ENCODE measurements around the gene SYCE3. TPM values are rescaled to one million over a fixed set of nuclear protein-coding genes. Genes with fewer than 3 reads are reported as not detected.

Gene SYCE3
- total and polyA plus RNA-seq, 2 experiments from 2014 or later, result not detected

DNA sequence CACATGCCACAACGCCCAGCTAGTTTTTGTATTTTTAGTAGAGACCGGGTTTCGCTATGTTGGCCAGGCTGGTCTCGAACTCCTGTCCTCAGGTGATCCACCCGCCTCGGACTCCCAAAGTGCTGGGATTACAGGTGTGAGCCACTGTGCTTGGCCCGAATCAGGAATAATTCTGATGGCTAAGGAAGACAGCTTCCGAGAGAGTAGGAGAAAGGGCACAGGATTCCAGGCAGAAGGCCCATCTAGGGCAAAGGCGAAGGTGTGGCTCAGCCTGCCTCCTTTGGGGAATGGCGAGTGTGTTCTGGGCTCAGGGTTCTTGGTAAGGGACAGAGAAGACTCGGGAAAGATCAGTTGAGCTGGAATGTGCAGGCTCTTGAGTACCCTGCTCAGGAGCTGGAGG is 1.6 kb upstream of the SYCE3 start:
- peak overlapping the region; percentile 23; the same call in 1 of the 3 replicates for H3K4me3 Mint-ChIP-seq
- no peak overlapping the region for H3K4me2 ChIP-seq
- DNase-seq (ENCODE audit: low spot score), result no peak

More for the DNA sequence above, 1.6 kb upstream of the SYCE3 start:
- Mint-ChIP-seq H3K4me1 (peaks cover 6% of the 10 kb centered on the region; the same call in 2 of the 3 replicates), H3K36me3 (ENCODE audit: low read depth) (peaks cover 11% of the 10 kb centered on the region; the same call in 2 of the 3 replicates), H3K27me3 (ENCODE audit: insufficient read depth, low read depth, poor library complexity) (peaks cover 32% of the 10 kb centered on the region), H3K27ac (no peak overlapping the region), H3K9me3 (no peaks in the 10 kb centered on the region)
- no peak overlapping the region for H3K4me3 ChIP-seq
- TF ChIP-seq, protein P1, sequence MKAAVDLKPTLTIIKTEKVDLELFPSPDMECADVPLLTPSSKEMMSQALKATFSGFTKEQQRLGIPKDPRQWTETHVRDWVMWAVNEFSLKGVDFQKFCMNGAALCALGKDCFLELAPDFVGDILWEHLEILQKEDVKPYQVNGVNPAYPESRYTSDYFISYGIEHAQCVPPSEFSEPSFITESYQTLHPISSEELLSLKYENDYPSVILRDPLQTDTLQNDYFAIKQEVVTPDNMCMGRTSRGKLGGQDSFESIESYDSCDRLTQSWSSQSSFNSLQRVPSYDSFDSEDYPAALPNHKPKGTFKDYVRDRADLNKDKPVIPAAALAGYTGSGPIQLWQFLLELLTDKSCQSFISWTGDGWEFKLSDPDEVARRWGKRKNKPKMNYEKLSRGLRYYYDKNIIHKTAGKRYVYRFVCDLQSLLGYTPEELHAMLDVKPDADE (IDR thresholded peaks at IDR 0.05), result no peak
- TF ChIP-seq JUNB (IDR thresholded peaks at IDR 0.05; ENCODE audit: unreplicated experiment), result no peak
- TF ChIP-seq NANOG (IDR thresholded peaks at IDR 0.05; ENCODE audit: borderline replicate concordance), result no peak
- TF ChIP-seq POLR2AphosphoS5 (IDR thresholded peaks at IDR 0.05; ENCODE audit: low read depth), result no peak
- TF ChIP-seq, protein P2, sequence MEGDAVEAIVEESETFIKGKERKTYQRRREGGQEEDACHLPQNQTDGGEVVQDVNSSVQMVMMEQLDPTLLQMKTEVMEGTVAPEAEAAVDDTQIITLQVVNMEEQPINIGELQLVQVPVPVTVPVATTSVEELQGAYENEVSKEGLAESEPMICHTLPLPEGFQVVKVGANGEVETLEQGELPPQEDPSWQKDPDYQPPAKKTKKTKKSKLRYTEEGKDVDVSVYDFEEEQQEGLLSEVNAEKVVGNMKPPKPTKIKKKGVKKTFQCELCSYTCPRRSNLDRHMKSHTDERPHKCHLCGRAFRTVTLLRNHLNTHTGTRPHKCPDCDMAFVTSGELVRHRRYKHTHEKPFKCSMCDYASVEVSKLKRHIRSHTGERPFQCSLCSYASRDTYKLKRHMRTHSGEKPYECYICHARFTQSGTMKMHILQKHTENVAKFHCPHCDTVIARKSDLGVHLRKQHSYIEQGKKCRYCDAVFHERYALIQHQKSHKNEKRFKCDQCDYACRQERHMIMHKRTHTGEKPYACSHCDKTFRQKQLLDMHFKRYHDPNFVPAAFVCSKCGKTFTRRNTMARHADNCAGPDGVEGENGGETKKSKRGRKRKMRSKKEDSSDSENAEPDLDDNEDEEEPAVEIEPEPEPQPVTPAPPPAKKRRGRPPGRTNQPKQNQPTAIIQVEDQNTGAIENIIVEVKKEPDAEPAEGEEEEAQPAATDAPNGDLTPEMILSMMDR (conservative IDR thresholded peaks at IDR 0.05; ENCODE audit: low read depth in 2 of 2), result no peak
- TF ChIP-seq EZH2 (IDR thresholded peaks at IDR 0.05; ENCODE audit: low read depth, unreplicated experiment), result no peak
- TF ChIP-seq, protein P3, sequence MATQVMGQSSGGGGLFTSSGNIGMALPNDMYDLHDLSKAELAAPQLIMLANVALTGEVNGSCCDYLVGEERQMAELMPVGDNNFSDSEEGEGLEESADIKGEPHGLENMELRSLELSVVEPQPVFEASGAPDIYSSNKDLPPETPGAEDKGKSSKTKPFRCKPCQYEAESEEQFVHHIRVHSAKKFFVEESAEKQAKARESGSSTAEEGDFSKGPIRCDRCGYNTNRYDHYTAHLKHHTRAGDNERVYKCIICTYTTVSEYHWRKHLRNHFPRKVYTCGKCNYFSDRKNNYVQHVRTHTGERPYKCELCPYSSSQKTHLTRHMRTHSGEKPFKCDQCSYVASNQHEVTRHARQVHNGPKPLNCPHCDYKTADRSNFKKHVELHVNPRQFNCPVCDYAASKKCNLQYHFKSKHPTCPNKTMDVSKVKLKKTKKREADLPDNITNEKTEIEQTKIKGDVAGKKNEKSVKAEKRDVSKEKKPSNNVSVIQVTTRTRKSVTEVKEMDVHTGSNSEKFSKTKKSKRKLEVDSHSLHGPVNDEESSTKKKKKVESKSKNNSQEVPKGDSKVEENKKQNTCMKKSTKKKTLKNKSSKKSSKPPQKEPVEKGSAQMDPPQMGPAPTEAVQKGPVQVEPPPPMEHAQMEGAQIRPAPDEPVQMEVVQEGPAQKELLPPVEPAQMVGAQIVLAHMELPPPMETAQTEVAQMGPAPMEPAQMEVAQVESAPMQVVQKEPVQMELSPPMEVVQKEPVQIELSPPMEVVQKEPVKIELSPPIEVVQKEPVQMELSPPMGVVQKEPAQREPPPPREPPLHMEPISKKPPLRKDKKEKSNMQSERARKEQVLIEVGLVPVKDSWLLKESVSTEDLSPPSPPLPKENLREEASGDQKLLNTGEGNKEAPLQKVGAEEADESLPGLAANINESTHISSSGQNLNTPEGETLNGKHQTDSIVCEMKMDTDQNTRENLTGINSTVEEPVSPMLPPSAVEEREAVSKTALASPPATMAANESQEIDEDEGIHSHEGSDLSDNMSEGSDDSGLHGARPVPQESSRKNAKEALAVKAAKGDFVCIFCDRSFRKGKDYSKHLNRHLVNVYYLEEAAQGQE (IDR thresholded peaks at IDR 0.05; ENCODE audit: unreplicated experiment), result no peak
- no peak for TF ChIP-seq STAT1 (IDR thresholded peaks at IDR 0.05; ENCODE audit: unreplicated experiment)
- no peak for TF ChIP-seq EZH2phosphoT487 (IDR thresholded peaks at IDR 0.05; ENCODE audit: unreplicated experiment)
- TF ChIP-seq, protein P4, sequence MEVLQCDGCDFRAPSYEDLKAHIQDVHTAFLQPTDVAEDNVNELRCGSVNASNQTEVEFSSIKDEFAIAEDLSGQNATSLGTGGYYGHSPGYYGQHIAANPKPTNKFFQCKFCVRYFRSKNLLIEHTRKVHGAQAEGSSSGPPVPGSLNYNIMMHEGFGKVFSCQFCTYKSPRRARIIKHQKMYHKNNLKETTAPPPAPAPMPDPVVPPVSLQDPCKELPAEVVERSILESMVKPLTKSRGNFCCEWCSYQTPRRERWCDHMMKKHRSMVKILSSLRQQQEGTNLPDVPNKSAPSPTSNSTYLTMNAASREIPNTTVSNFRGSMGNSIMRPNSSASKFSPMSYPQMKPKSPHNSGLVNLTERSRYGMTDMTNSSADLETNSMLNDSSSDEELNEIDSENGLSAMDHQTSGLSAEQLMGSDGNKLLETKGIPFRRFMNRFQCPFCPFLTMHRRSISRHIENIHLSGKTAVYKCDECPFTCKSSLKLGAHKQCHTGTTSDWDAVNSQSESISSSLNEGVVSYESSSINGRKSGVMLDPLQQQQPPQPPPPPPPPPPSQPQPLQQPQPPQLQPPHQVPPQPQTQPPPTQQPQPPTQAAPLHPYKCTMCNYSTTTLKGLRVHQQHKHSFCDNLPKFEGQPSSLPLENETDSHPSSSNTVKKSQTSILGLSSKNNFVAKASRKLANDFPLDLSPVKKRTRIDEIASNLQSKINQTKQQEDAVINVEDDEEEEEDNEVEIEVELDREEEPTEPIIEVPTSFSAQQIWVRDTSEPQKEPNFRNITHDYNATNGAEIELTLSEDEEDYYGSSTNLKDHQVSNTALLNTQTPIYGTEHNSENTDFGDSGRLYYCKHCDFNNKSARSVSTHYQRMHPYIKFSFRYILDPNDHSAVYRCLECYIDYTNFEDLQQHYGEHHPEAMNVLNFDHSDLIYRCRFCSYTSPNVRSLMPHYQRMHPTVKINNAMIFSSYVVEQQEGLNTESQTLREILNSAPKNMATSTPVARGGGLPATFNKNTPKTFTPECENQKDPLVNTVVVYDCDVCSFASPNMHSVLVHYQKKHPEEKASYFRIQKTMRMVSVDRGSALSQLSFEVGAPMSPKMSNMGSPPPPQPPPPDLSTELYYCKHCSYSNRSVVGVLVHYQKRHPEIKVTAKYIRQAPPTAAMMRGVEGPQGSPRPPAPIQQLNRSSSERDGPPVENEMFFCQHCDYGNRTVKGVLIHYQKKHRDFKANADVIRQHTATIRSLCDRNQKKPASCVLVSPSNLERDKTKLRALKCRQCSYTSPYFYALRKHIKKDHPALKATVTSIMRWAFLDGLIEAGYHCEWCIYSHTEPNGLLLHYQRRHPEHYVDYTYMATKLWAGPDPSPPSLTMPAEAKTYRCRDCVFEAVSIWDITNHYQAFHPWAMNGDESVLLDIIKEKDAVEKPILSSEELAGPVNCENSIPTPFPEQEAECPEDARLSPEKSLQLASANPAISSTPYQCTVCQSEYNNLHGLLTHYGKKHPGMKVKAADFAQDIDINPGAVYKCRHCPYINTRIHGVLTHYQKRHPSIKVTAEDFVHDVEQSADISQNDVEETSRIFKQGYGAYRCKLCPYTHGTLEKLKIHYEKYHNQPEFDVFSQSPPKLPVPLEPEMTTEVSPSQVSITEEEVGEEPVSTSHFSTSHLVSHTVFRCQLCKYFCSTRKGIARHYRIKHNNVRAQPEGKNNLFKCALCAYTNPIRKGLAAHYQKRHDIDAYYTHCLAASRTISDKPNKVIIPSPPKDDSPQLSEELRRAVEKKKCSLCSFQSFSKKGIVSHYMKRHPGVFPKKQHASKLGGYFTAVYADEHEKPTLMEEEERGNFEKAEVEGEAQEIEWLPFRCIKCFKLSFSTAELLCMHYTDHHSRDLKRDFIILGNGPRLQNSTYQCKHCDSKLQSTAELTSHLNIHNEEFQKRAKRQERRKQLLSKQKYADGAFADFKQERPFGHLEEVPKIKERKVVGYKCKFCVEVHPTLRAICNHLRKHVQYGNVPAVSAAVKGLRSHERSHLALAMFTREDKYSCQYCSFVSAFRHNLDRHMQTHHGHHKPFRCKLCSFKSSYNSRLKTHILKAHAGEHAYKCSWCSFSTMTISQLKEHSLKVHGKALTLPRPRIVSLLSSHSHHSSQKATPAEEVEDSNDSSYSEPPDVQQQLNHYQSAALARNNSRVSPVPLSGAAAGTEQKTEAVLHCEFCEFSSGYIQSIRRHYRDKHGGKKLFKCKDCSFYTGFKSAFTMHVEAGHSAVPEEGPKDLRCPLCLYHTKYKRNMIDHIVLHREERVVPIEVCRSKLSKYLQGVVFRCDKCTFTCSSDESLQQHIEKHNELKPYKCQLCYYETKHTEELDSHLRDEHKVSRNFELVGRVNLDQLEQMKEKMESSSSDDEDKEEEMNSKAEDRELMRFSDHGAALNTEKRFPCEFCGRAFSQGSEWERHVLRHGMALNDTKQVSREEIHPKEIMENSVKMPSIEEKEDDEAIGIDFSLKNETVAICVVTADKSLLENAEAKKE (CRISPR knock-in tag; IDR thresholded peaks at IDR 0.05), result no peak
- H3K36me3 ChIP-seq (ENCODE audit: insufficient read depth), result no peaks in the 10 kb centered on the region
- no peaks in the 10 kb centered on the region for H3K9me2 ChIP-seq (ENCODE audit: insufficient read depth)
- H3K27ac ChIP-seq (ENCODE audit: low read depth), result no peak overlapping the region
- H3K4me1 ChIP-seq (ENCODE audit: insufficient read depth), result no peaks in the 10 kb centered on the region
- H3K27me3 ChIP-seq (ENCODE audit: insufficient read depth), result peaks cover 20% of the 10 kb centered on the region
- H4K20me1 ChIP-seq (replicated peaks; ENCODE audit: insufficient read depth), result no peaks in the 10 kb centered on the region
- no peak overlapping the region for H2AFZ ChIP-seq
- no peak for ATAC-seq
- 0 out of 2 replicates have a peak, but pooled peaks cover 3% of the 10 kb centered on the region for H3F3A ChIP-seq (replicated peaks; ENCODE audit: low read depth)
- H3K79me2 ChIP-seq (replicated peaks; ENCODE audit: insufficient read depth), result no peaks in the 10 kb centered on the region

All from GM23338 (cell line).